Memory B cell (primary cell): ENCODE data around the gene PTPN22.

Experiments used
- ATAC-seq: fragments of 150-1000 bp; cut with Tn5 transposase; 2 replicates; pipeline ENCODE4 v1.10.0; 2021; ENCODE audit warnings: low read depth, mild to moderate bottlenecking, moderate library complexity
- DNase-seq, 2 donors: peaks; one replicate each; pipeline ENCODE4 v3.0.0; 2022; ENCODE audit warnings: low spot score in 2 of 2
- H3K27ac Mint-ChIP-seq: one replicate; pipeline ENCODE4 v1.8.0; 2022; ENCODE audit warnings: mild to moderate bottlenecking, moderate library complexity, mixed read lengths
- H3K27me3 Mint-ChIP-seq: one replicate; pipeline ENCODE4 v1.8.0; 2022; ENCODE audit warnings: mixed read lengths
- H3K36me3 Mint-ChIP-seq: one replicate; pipeline ENCODE4 v1.8.0; 2022; ENCODE audit warnings: mild to moderate bottlenecking, mixed read lengths
- H3K4me1 Mint-ChIP-seq: one replicate; pipeline ENCODE4 v1.8.0; 2022; ENCODE audit warnings: mixed read lengths
- H3K4me3 Mint-ChIP-seq: one replicate; pipeline ENCODE4 v1.8.0; 2022; ENCODE audit warnings: mild to moderate bottlenecking, moderate library complexity, mixed read lengths
- H3K9me3 Mint-ChIP-seq: one replicate; pipeline ENCODE4 v1.8.0; 2022; ENCODE audit warnings: mixed read lengths

PTPN22 gene

DNA sequence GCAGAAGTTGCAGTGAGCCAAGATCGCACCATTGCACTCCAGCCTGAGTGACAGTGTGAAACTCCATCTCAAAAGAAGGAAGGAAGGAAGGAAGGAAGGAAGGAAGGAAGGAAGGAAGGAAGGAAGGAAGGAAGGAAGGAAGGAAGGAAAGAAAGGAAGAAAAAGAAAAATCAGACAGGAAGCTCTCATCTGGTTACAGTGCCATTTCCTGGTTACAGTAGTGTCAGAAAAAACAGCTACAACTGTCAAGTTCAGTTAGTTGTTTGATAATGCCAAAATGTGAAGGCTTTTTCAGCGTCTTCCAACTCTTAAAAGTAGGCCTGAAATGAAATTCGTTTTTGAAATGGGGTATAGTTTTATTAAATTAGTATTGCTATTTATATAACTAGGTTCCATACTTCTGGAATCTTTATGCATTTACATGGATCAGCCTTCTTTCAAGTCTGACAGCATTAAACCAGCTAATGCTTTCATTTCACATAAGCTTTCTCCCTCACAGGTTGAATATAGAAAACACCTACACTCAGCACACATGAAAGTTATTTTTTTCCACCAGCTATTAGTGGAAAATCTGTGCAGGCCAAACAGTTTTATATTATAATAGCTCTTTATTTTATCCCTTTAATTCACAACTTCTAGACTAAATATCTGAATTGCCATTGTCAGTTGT is 21.2 kb downstream of the PTPN22 start:
- Mint-ChIP-seq H3K4me3 (no peak overlapping the region), H3K27me3 (no peaks in the 10 kb centered on the region), H3K27ac (peak overlapping the region; percentile 35), H3K36me3 (peaks cover 26% of the 10 kb centered on the region), H3K9me3 (peaks cover 2% of the 10 kb centered on the region), H3K4me1 (peaks cover 6% of the 10 kb centered on the region)
- ATAC-seq (no peak), DNase-seq (no peak)

DNA sequence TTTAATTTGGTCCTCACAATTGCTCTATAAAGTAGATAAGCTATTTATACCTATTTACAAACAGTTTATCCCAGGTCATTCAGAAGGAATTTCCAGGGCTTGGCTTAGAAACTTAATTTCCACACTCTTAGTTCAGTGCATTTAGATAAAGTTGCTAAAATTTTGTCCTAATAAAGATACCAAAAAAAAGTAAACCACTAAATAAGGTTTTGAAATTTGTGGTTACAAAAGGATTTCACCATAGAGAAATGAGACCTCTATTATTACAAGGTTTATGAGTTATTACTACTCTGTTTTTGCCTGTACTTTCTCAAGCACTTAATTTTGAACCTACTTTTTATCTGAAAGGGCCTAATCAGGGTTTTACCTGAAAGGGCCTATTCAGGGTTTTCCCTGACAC is 22.4 kb downstream of the PTPN22 start:
- Mint-ChIP-seq H3K36me3 (peaks cover 25% of the 10 kb centered on the region), H3K27me3 (no peaks in the 10 kb centered on the region), H3K4me1 (peaks cover 6% of the 10 kb centered on the region), H3K27ac (no peak overlapping the region), H3K4me3 (no peak overlapping the region), H3K9me3 (peaks cover 2% of the 10 kb centered on the region)
- ATAC-seq (no peak), DNase-seq (no peak)

DNA sequence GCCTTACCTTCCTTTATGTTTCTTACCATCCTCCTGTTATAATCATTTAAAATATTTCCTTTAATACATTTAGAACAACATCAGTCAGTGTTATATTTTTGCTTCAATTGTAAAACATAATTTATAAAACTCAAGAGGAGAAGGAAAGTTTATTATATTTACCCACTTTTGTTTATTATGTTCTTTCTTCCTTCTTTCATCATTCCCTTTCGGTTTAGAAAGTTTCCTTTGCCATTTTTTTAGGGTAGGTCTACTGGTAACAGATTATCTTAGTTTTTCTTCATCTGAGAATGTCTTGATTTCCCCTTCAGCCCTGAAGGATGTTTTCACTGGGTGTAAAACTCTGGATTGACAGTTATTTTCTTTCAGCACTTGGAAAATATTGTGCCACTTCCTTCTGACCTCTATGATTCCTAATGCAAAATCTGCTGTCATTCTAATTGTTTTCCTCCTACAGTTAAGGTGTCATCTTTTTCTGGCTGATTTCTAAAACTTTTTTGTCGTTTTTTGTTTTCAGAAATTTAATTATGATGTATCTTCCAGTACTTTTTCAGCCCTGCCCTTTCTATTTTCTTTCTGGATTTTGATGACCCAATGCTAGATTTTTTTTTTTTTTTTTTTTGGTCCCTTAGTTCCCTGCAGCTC is 25.0 kb downstream of the PTPN22 start:
- peak overlapping the region; percentile 0 for H3K27ac Mint-ChIP-seq
- no peaks in the 10 kb centered on the region for H3K27me3 Mint-ChIP-seq
- peaks cover 6% of the 10 kb centered on the region for H3K4me1 Mint-ChIP-seq
- H3K4me3 Mint-ChIP-seq: no peak overlapping the region
- ATAC-seq (no peak), DNase-seq (no peak)
- H3K9me3 Mint-ChIP-seq: peaks cover 2% of the 10 kb centered on the region
- H3K36me3 Mint-ChIP-seq: peaks cover 29% of the 10 kb centered on the region

DNA sequence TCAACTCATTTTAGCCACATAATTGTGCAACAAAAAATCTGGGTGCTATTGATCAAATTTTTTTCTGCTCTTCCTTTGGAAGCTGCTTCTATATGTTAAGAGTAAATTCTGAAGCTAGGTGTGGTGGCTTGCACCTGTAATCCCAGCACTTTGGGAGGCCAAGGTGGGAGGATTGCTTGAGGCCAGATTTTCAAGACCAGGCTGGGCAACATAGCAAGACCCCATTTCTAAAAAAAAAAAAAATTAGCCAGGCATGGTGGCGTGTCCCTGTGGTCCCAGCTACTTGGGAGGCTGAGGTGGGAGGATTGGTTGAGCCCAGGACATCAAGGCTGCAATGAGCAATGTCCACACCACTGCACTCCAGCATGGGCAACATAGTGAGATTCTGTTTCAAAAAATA is 35.0 kb downstream of the PTPN22 start:
- no peak for ATAC-seq
- no peak for DNase-seq
- Mint-ChIP-seq H3K36me3 (peaks cover 7% of the 10 kb centered on the region), H3K4me3 (no peak overlapping the region), H3K27ac (no peak overlapping the region), H3K27me3 (no peaks in the 10 kb centered on the region), H3K4me1 (no peaks in the 10 kb centered on the region), H3K9me3 (no peaks in the 10 kb centered on the region)

DNA sequence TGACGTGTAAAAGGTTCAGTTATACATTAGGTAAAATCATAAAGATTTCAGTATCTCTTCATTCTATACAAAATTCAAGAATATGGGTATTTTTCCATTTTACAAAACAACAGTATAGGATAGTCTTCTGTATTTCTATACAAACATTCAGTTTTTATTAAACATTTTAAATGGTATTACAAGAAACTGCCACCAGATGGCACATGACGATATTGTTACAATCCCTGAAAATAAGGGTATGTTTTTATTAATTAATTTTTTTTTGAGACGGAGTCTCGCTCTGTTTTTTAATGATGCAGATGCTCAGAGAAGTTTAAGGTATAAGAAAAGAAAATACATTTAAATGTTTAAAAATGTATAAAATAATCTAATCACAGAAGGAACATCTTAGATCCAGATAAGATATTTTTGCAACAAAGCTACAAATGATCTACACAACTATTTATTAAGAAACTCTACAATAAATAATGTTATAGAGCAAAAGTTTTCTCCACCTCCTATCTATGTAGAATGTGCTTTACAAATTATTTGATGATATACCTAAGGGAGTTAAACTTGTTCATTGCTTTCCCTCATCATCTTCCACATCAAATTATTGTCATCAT is 35.7 kb downstream of the PTPN22 start:
- H3K27ac Mint-ChIP-seq: no peak overlapping the region
- H3K36me3 Mint-ChIP-seq: peaks cover 9% of the 10 kb centered on the region
- no peak for ATAC-seq

DNA sequence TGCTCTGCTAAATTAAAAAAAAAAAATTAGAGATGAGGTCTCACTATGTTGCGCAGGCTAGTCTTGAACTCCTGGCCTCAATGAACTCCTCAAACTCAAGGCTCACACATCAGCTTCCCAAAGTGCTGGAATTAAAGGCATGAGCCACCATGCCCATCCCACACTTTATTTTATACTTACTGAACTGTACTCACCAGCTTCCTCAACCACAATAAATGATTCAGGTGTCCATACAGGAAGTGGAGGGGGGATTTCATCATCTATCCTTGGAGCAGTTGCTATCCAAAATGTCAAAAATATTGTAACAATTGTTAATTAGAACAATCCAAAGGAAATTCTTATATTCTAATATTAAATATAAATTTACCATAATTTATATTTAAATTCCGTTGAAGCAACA is 36.8 kb downstream of the PTPN22 start:
- no peak overlapping the region for H3K4me3 Mint-ChIP-seq
- no peaks in the 10 kb centered on the region for H3K27me3 Mint-ChIP-seq
- no peak overlapping the region for H3K27ac Mint-ChIP-seq
- DNase-seq: no peak
- H3K9me3 Mint-ChIP-seq: no peaks in the 10 kb centered on the region
- H3K4me1 Mint-ChIP-seq: no peaks in the 10 kb centered on the region
- H3K36me3 Mint-ChIP-seq: peaks cover 4% of the 10 kb centered on the region
- no peak for ATAC-seq

More for the DNA sequence above, 35.7 kb downstream of the PTPN22 start:
- no peaks in the 10 kb centered on the region for H3K4me1 Mint-ChIP-seq
- H3K9me3 Mint-ChIP-seq: no peaks in the 10 kb centered on the region
- no peaks in the 10 kb centered on the region for H3K27me3 Mint-ChIP-seq
- no peak overlapping the region for H3K4me3 Mint-ChIP-seq
- peak in 1 of 2 donors; percentile 49 for DNase-seq

DNA sequence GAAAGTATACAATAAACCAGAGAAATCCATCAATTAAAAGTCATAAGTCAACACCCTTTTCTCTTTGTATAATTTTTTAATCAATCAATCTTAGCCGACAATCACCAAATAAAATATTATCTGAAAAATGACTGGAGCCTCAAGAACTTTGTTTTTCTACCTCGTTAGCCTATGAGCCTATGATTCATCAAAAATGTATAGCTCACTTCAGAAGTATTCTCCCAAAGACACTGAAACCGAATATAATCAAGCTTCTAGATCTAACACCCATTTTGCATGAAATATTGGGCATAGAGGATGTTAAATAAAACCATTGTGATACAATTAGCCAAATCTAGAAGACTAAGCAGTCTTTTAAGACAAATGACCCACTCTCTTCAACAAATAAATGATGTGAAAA is 41.5 kb downstream of the PTPN22 start:
- Mint-ChIP-seq H3K4me1 (no peaks in the 10 kb centered on the region), H3K9me3 (no peaks in the 10 kb centered on the region), H3K4me3 (no peak overlapping the region), H3K36me3 (peaks cover 16% of the 10 kb centered on the region), H3K27me3 (no peaks in the 10 kb centered on the region), H3K27ac (no peak overlapping the region)
- ATAC-seq: no peak
- DNase-seq: no peak

DNA sequence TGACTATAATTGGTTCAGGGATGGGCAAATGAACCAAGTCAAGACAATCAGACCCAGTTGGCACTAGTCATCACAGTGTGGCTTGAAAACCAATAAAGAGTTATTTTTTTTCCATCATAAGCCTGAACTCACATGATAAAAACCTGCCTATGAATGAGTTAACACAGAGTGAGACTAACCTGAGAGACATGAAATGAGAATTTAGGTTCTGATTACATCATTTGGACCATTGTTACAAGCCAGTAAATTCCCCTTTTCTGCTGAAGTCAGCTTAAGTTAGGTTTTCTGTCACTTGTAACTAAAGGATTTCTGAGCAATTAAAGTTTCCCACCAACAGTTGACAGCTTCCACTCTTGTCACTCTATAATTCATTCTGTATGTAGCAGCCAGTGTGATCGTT is 49.6 kb downstream of the PTPN22 start:
- H3K9me3 Mint-ChIP-seq: no peaks in the 10 kb centered on the region
- no peaks in the 10 kb centered on the region for H3K4me1 Mint-ChIP-seq
- H3K36me3 Mint-ChIP-seq: peaks cover 17% of the 10 kb centered on the region
- DNase-seq: no peak
- H3K27ac Mint-ChIP-seq: peak overlapping the region; percentile 41
- no peak overlapping the region for H3K4me3 Mint-ChIP-seq
- no peaks in the 10 kb centered on the region for H3K27me3 Mint-ChIP-seq
- ATAC-seq: no peak

DNA sequence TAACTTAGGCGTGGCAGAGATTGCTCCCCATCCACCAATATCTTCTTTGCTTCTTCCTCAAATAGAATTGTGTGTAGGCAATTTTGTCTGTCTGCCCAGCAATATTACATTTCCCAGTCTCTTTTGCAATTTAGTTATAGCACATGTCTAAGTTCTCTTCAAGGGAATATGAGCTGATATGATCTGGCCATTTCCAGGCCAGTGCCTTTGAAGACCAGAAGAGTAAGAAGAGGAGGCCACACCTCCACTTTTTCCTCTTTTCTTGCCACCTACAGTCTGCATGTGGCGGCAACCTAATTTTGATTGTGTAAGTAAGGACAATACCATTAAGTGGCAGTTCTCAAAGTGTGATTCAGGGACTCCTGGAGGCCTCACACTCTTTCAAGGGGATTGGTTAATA is 52.9 kb downstream of the PTPN22 start:
- ATAC-seq: no peak
- H3K4me1 Mint-ChIP-seq: no peaks in the 10 kb centered on the region
- no peaks in the 10 kb centered on the region for H3K9me3 Mint-ChIP-seq
- no peaks in the 10 kb centered on the region for H3K27me3 Mint-ChIP-seq
- DNase-seq: no peak
- H3K4me3 Mint-ChIP-seq: no peak overlapping the region
- peaks cover 10% of the 10 kb centered on the region for H3K36me3 Mint-ChIP-seq
- H3K27ac Mint-ChIP-seq: no peak overlapping the region

DNA sequence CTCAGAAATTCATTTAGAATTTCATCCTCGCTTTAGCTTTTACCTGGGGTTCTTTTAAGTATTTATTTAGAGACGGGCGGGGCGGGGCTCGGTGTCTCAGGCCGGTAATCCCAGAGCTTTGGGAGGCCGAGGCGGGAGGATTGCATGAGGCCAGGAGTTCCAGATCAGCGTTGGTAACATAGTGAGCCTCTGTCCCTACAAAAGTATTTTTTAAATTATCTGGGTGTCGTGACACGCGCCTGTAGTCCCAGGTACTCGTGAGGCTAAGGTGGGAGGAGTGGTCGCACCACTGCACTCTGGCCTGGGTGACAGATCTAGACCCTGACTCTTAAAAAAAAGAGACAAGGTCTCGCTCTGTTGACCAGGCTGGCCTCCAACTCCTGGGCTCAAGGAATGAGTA is 58.3 kb downstream of the PTPN22 start:
- H3K4me3 Mint-ChIP-seq: peak overlapping the region; percentile 27
- peaks cover 22% of the 10 kb centered on the region for H3K4me1 Mint-ChIP-seq
- DNase-seq (no peak), ATAC-seq (no peak)
- peak overlapping the region; percentile 96 for H3K27ac Mint-ChIP-seq
- no peaks in the 10 kb centered on the region for H3K27me3 Mint-ChIP-seq
- peaks cover 7% of the 10 kb centered on the region for H3K36me3 Mint-ChIP-seq
- no peaks in the 10 kb centered on the region for H3K9me3 Mint-ChIP-seq

DNA sequence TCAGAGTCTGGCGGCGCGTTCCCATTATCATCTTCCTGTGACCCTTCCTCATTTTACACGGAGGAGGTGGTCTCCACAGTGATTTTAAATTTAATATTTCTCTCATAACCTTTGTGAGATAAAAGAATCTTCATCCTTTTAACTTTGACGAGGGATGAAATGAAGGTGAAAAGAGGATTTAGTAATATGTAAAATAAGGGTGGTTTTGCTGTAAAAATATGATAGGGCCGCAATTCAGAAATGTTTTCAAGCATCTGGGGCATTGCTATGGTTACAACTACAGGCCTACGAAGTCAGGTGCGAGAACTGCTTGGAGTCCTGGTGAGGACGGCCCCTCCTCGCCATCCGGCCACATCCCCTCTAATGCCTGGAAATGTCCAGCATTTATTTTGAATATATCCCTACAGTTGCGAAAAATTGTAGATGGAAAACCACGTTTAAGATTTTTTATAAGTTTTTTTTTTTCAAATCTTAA is 58.8 kb downstream of the PTPN22 start:
- H3K27me3 Mint-ChIP-seq: no peaks in the 10 kb centered on the region
- ATAC-seq (peak; percentile 12), DNase-seq (no peak)
- H3K4me1 Mint-ChIP-seq: peaks cover 23% of the 10 kb centered on the region
- peaks cover 7% of the 10 kb centered on the region for H3K36me3 Mint-ChIP-seq
- no peaks in the 10 kb centered on the region for H3K9me3 Mint-ChIP-seq
- H3K27ac Mint-ChIP-seq: peak overlapping the region; percentile 96
- H3K4me3 Mint-ChIP-seq: peak overlapping the region; percentile 93

DNA sequence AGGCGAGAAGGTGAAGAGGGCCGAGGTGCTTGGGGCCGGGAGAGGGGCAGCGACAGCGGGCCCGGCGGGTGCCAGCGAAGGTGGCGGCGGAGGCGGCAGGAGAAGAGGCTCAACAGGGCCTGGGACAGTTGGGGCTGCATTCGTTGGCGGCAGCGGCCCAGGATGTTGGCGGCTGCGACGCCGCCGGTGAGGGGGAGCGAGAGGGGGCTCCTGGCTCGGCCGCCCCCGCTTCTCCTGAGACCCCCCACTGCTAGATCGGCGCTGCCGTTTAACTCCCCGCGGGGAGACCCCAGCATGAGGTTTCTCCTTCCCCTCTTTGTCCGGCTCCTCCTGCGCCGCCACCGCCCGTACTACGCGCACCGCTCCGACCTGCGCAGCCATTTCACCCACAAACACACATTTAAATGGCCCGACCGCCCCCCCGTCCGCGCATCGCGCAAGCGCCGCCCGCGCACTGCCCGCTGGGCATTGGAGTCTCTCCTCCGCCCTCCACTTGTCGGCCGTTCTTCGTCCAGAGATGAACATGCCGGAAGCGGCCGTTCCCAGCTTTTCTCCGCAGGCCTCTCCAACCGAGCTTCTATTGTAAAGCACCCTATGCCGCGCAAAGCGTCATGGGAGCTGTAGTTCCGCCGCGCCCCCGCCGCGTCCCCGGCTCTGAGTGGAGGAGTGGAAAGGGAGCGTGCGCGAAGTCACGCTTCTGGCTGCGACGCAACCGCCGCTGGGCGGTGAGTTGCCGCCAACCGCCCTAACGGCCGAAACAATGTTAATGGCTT is 59.4 kb downstream of the PTPN22 start, which contains the start of gene RSBN1:
TSS of gene RSBN1 (minus strand) at position 589 of the 773 bp plus-strand sequence. CDS start at position 525, 64 bp downstream.
- H3K27me3 Mint-ChIP-seq: no peaks in the 10 kb centered on the region
- H3K9me3 Mint-ChIP-seq: no peaks in the 10 kb centered on the region
- H3K27ac Mint-ChIP-seq: peak within 1 kb of the TSS; percentile 96
- DNase-seq (peak; percentile 93 to 96), ATAC-seq (peak; percentile 85)
- peaks cover 8% of the 10 kb centered on the region for H3K36me3 Mint-ChIP-seq
- H3K4me3 Mint-ChIP-seq: peak within 1 kb of the TSS; percentile 93
- peaks cover 26% of the 10 kb centered on the region for H3K4me1 Mint-ChIP-seq

DNA sequence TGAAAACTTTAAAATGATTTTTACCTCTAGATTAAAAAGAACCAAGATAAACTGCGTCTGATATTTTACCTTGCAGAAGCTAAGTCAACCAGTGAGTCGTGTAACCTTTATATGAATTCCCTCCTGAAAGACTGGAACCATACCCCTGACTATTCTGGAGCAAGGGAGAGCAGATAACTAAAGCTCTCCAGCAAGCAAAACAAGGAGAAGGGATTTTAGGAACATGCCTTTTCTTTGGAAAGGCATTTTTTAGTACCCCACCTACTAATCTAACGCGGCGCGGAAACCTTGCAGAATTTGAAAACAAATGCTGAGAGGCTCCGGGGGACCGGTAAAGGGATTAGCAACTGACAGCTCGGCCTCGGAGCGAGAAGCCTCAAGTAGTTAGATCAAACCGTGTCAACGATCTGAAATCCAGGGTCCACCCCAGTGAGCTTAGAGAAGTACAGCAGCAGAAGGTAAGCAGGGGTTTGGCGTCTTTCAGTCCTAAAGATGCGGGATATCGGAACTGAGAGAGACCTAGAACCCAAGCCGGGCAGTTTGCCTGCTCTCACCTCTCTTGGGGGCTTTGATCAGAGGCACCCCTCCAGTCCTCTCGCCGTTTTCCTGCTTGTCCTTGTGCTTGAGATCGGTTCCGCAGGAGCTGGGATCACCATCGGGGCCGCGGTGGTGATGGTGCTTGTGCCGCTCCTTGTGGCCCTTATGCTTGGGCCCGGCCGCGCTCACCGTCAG is 60.2 kb downstream of the PTPN22 start:
- ATAC-seq: no peak
- peaks cover 29% of the 10 kb centered on the region for H3K4me1 Mint-ChIP-seq
- no peak for DNase-seq

More for the DNA sequence above, 60.2 kb downstream of the PTPN22 start:
- peaks cover 5% of the 10 kb centered on the region for H3K36me3 Mint-ChIP-seq
- H3K9me3 Mint-ChIP-seq: no peaks in the 10 kb centered on the region
- H3K27me3 Mint-ChIP-seq: no peaks in the 10 kb centered on the region
- H3K27ac Mint-ChIP-seq: peak overlapping the region; percentile 96
- peak overlapping the region; percentile 93 for H3K4me3 Mint-ChIP-seq
